Subcutaneous adipose tissue (tissue), 4 donors: Measurements from ENCODE around the gene LAG3. TPM values are rescaled to one million over a fixed set of nuclear protein-coding genes. Genes with fewer than 3 reads are reported as not detected.

Experiments used
- total RNA-seq, 4 donors: library from RNA; depleted of rRNA; stranded (reverse); fragments of >200 nt; gene quantifications; one replicate each; pipeline ENCODE4 v1.1.0, GENCODE V29; 2016
- TF ChIP-seq, protein P1 (sequence below): fragments of 450-650 bp; IDR thresholded peaks from one replicate; pipeline ENCODE4 v1.5.1; 2016; ENCODE audit warnings: low read depth, mild to moderate bottlenecking, control low read depth, antibody characterized with exemption, moderate library complexity

LAG3 gene
- total RNA-seq, 4 donors from 2014 or later: 0.44 to 1.4 TPM; not detected in 2

DNA sequence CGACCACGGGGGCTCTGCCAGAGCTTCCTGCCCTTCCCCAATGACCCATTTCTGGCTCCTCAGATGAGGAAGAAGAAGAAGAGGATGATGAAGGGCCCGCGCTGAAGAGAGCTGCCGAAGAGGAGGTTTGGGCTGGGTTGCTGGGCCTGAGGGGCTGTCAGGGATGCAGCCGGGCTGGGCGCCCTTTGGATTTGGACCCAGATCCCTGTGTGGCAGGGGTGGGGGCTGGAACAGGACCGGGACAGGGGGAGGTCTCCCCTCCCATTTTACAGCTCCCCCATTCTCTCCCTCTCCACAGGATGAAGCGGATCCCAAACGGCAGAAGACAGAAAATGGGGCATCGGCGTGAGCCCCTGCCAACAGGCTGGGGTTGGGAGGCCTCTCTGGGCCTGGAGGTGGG, 2.2 kb upstream of the LAG3 start:
- TF ChIP-seq, protein P1, sequence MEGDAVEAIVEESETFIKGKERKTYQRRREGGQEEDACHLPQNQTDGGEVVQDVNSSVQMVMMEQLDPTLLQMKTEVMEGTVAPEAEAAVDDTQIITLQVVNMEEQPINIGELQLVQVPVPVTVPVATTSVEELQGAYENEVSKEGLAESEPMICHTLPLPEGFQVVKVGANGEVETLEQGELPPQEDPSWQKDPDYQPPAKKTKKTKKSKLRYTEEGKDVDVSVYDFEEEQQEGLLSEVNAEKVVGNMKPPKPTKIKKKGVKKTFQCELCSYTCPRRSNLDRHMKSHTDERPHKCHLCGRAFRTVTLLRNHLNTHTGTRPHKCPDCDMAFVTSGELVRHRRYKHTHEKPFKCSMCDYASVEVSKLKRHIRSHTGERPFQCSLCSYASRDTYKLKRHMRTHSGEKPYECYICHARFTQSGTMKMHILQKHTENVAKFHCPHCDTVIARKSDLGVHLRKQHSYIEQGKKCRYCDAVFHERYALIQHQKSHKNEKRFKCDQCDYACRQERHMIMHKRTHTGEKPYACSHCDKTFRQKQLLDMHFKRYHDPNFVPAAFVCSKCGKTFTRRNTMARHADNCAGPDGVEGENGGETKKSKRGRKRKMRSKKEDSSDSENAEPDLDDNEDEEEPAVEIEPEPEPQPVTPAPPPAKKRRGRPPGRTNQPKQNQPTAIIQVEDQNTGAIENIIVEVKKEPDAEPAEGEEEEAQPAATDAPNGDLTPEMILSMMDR: no peak

DNA sequence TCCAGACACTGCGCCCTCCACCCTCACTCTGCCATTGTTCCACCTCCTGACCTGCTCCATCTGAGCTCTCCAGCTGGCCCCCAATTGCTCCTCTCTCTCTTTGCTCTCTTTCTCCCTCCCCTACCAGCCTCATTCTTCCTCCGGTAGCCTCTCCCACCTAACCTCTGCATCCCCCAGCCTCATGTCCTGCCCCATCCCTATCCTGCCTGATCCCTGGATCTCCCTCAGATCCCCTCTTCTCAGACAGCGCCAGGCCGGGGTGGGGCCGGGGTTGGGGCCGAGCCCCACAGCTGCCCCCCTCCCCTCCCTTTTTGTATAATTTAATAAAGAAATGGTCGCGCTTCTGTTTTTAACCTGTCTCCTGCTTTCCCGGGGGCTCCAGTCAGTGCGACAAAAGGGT, 1.7 kb upstream of the LAG3 start:
- TF ChIP-seq, protein P1: no peak

DNA sequence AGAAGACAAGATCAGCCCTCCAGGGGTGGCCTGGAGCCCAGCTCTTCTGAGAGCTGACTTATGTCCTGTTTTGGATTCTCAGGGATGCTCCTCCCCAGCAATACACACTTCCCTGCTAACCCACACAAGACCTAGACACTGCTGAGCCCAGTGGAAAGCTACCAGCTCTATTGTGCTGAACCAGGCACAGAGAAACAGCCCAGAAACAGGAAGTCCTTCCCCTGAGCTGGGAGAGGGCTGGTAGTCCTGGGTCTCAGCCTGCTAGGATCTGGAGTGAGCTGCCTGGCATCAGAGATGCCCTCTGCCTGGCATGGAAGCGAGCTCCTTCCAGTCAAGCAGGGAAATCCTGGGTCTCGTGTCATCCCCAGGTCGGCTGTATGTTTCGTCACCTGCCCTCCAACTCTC, 1.2 kb upstream of the LAG3 start:
- TF ChIP-seq, protein P1: no peak

DNA sequence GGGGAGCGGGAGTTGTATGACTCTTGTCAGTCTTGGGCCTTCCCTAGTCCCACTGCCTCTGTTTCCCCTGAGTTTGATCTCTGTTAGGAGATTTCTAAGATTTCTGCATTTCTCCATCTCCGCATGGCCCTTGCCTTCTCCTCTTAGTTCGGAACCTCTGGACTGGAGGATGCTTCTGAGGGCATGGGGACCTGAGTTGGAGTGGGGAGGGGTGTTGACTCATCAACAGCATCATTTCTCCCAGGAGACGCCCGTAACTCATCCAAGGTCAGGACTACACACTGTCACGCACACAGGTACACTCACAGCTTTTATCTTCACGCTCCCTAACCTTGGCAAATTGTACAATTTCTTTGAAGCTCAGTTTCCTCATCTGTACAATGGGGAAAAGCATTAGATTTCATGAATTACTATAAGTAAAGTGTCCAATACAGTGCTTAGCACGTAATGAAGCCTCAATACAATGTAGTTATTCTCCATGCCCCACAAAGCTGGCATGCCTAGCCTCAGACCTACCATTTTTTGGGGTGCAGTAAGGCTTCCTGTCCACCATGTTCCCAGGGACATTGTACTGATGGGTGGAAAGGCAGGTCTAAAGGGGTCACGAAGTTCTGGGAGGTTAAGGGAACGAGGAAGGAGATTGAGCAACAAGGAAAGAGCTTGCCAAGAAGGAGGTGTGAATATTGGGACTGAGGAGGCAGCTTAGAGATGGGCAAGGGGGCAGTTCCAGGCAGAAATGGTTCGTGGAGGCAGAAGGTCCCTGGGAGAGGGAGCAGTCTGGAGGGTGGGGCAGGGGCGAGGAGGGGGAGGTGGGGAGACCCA, 600 bp upstream of the LAG3 start:
- TF ChIP-seq, protein P1: no peak

DNA sequence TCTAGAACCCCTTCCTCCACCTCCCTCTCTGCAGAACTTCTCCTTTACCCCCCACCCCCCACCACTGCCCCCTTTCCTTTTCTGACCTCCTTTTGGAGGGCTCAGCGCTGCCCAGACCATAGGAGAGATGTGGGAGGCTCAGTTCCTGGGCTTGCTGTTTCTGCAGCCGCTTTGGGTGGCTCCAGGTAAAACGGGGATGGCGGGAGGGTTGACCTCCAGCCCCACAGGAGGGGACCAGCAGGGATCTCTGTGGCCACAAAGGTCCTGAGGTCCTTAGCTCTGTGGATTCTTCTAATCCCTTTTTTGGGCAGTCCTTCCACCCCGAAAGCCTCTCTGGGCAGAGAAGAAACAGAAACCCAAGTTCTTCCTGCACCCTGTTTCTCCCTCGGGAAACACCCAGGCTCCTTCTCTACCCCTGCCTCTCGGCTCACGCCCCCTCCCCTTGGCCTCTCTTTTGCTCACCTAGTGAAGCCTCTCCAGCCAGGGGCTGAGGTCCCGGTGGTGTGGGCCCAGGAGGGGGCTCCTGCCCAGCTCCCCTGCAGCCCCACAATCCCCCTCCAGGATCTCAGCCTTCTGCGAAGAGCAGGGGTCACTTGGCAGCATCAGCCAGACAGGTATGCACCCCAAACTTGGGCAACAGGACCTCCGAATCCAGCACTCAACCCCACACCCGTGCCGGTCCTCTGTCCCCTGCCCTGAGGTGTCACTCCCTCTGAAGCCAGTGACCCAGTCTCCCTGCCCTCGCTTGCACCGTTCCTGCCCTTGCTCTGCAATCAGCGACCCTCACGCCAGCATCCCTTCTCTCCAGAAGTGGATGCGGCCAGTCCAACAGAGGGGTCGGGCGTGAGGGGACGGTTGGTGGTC, 638 bp downstream of the LAG3 start:
- TF ChIP-seq, protein P1: no peak

DNA sequence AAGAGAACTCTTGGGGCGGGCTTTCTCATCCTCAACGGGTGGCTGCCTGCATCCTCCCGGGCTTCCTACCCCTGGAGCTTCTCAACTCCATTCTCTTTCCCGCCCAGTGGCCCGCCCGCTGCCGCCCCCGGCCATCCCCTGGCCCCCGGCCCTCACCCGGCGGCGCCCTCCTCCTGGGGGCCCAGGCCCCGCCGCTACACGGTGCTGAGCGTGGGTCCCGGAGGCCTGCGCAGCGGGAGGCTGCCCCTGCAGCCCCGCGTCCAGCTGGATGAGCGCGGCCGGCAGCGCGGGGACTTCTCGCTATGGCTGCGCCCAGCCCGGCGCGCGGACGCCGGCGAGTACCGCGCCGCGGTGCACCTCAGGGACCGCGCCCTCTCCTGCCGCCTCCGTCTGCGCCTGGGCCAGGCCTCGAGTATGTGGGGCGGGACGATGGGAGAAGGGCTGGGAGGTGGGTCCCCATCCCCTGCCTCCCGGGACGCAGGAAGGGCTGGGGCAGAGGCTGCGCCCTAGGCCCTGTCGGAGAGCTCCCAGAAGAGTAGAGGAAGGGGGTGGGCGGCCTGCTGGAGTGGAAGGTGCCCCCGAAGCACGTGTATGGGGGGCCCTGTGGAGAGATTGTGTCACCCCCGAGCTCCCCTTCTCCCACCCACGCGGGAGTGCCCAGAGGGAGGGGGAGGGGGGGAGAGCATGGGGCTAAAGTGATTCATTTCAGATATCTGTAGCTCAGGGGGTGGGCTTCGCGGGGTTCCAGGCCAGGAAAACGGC, 1.5 kb downstream of the LAG3 start:
- TF ChIP-seq, protein P1: no peak
